Panc1 (cell line): ENCODE data around the gene RHBDL1. TPM values are rescaled to one million over a fixed set of nuclear protein-coding genes. Genes with fewer than 3 reads are reported as not detected.

ENCODE experiments used
- ATAC-seq: fragments of 200-7000 bp; cut with Tn5 transposase; 2 replicates; pipeline ENCODE4 v1.9.1; 2020; ENCODE audit warnings: mild to moderate bottlenecking, moderate library complexity
- BruUV-seq: library from RNA; stranded (reverse); fragments of 400-500 nt; replicated peaks from 2 replicates; lab custom pipeline; 2021; lab: Mats Ljungman, UMichigan
- CTCF ChIA-PET: fragments of 300-600 bp; sonication (Branson Sonifier 250); formaldehyde crosslinking; loops from one replicate; lab custom pipeline; 2022; ENCODE audit warnings: antibody characterized with exemption; lab: Charles Lee
- POLR2A ChIA-PET: fragments of 300-600 bp; sonication (Branson Sonifier 250); formaldehyde crosslinking; loops from one replicate; lab custom pipeline; 2022; ENCODE audit warnings: antibody characterized with exemption; lab: Charles Lee
- DNase-seq: peaks from one replicate; pipeline ENCODE4 v3.0.0-alpha.2; 2010; ENCODE audit warnings: low read depth, low spot score
- H3K27ac ChIP-seq: 2 replicates; pipeline ENCODE4 v1.5.1; 2011; ENCODE audit warnings: mild to moderate bottlenecking, low read length, inconsistent platforms
- H3K27me3 ChIP-seq: fragments of 200-500 bp; sonication (Bioruptor generic); 2 replicates; pipeline ENCODE4 v1.6.0; 2014; ENCODE audit warnings: low read length, inconsistent platforms; ENCODE audit not compliant: control insufficient read depth, insufficient read depth
- H3K36me3 ChIP-seq: fragments of 200-500 bp; sonication (Bioruptor generic); 2 replicates; pipeline ENCODE4 v1.5.1; 2014; ENCODE audit warnings: inconsistent platforms, mild to moderate bottlenecking, low read length, moderate library complexity; ENCODE audit not compliant: control insufficient read depth, insufficient read depth
- H3K4me1 ChIP-seq: 2 replicates; pipeline ENCODE4 v1.5.1; 2011; ENCODE audit warnings: inconsistent platforms, mild to moderate bottlenecking, low read length, moderate library complexity; ENCODE audit not compliant: control insufficient read depth, insufficient read depth
- H3K4me3 ChIP-seq, 2 experiments: 2 replicates each; pipeline ENCODE4 v1.5.1; 2011 to 2012; ENCODE audit warnings: low read depth in 2 of 2, low read length in 2 of 2, mild to moderate bottlenecking in 2 of 2, inconsistent platforms in 1 of 2, moderate library complexity in 1 of 2
- H3K9me3 ChIP-seq: fragments of 200-500 bp; sonication (Bioruptor generic); 2 replicates; pipeline ENCODE4 v1.5.1; 2014; ENCODE audit warnings: low read depth, mild to moderate bottlenecking, inconsistent platforms, low read length, moderate library complexity; ENCODE audit not compliant: control insufficient read depth, insufficient read depth
- CTCF ChIP-seq: fragments of 450-650 bp; IDR thresholded peaks from 2 replicates; pipeline ENCODE4 v1.5.1; 2017; ENCODE audit warnings: mild to moderate bottlenecking
- POLR2AphosphoS5 ChIP-seq: IDR thresholded peaks from 2 replicates; pipeline ENCODE4 v1.6.1; 2012; ENCODE audit warnings: mild to moderate bottlenecking, low read depth, low read length, moderate library complexity
- REST ChIP-seq, 2 experiments: IDR thresholded peaks; 2 replicates each; pipeline ENCODE4 v1.6.1; 2011 to 2012; ENCODE audit warnings: low read depth in 2 of 2, control low read depth in 1 of 2, low read length in 1 of 2, mild to moderate bottlenecking in 1 of 2, moderate library complexity in 1 of 2; ENCODE audit not compliant: insufficient read depth in 1 of 2
- SIN3A ChIP-seq: IDR thresholded peaks from 2 replicates; pipeline ENCODE4 v1.6.1; 2012; ENCODE audit warnings: low read depth, mild to moderate bottlenecking, low read length, moderate library complexity, borderline replicate concordance; ENCODE audit not compliant: insufficient read depth
- in situ Hi-C: cut with HindIII; loops from 2 replicates; pipeline ENCODE4 v1.10.0; 2016; ENCODE audit warnings: low sequenced_read_pairs, low pct_unique_long_range_greater_than_20kb
- intact Hi-C: fragments of 100-400 bp; cut with micrococcal nuclease; formaldehyde crosslinking; loops from one replicate; pipeline ENCODE4 v1.10.0; 2022; ENCODE audit not compliant: unreplicated experiment
- total RNA-seq: library from RNA; stranded (reverse); gene quantifications from one replicate; pipeline ENCODE4 v1.2.1, GENCODE V29; 2021; ENCODE audit not compliant: unreplicated experiment

The RHBDL1 gene
- total RNA-seq, 1 experiment from 2014 or later: 6.6 TPM

- DNase-seq (no peak), ATAC-seq (no peak)
- CTCF ChIA-PET: interaction anchor here (1.1 kb wide), 1 partner anchor 13 kb away, joined by 3 read pairs; the partner anchor contains the start of gene RHOT2
- TF ChIP-seq CTCF (peak; percentile 53; the same call in 1 of the 2 replicates), SIN3A (no peak)
- Histone ChIP-seq H3K36me3 (peaks cover 5% of the 10 kb centered on the region; the same call in 1 of the 2 replicates), H3K27me3 (no peaks in the 10 kb centered on the region), H3K9me3 (no peaks in the 10 kb centered on the region), H3K4me3 (peak overlapping the region; percentile 66 to 71), H3K4me1 (peaks cover 18% of the 10 kb centered on the region), H3K27ac (peak overlapping the region; percentile 87)
- in situ Hi-C loops: no loop called here
- no TSS peak for BruUV-seq
- intact Hi-C loops: loop anchor here (10.0 kb wide), 1 partner anchor 1094 kb away; the partner anchor contains the start of genes EME2, MRPS34 and NME3
- POLR2A ChIA-PET: no interaction called here
These were observed 5.7 kb downstream of the RHBDL1 start for GRCh38 chr16:680967-681745.

DNA sequence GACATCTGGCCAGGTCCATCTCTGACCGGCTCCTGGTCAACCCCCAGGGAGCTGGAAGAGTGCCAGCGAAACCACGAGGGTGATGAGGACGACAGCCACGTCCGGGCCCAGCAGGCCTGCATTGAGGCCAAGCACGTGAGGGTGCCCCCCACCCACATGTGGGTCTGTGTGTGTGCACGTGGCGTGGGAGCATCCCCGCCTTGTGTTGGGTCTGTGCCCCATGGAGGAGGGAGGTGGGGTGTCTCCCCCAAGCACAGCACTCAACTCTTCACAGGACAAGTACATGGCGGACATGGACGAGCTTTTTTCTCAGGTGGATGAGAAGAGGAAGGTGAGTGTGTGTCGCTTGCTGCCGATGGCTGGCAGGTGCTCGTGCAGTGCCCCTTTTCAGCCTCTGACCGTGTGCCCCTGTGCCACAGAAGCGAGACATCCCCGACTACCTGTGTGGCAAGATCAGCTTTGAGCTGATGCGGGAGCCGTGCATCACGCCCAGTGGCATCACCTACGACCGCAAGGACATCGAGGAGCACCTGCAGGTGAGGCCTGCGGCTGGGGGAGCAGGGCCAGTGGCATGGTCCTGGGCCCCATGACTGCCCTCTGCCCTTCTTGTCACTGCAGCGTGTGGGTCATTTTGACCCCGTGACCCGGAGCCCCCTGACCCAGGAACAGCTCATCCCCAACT, 6.4 kb downstream of the RHBDL1 start:
- POLR2A ChIA-PET: no interaction called here
- TF ChIP-seq CTCF: no peak
- peak in 1 of 2 experiments; percentile 14; a peak in 1 of 4 replicates for TF ChIP-seq REST (IDR thresholded peaks at IDR 0.05; ENCODE audit: insufficient read depth in 1 of 2, low read depth in 2 of 2, low read length in 1 of 2)
- peak; percentile 68; the same call in 1 of the 2 replicates for TF ChIP-seq POLR2AphosphoS5

More for the DNA sequence above, 6.4 kb downstream of the RHBDL1 start:
- Histone ChIP-seq H3K27me3 (no peaks in the 10 kb centered on the region), H3K27ac (peak overlapping the region; percentile 87), H3K4me3 (peak overlapping the region; percentile 66 to 71), H3K4me1 (peaks cover 18% of the 10 kb centered on the region), H3K36me3 (peaks cover 5% of the 10 kb centered on the region; the same call in 1 of the 2 replicates), H3K9me3 (no peaks in the 10 kb centered on the region)
- CTCF ChIA-PET: interaction anchor here (1.1 kb wide), 1 partner anchor 14 kb away, joined by 3 read pairs; the partner anchor contains the start of gene RHOT2
- in situ Hi-C loops (no loop called here), intact Hi-C loops (loop anchor here (10.0 kb wide), 1 partner anchor 1093 kb away; the partner anchor contains the start of genes EME2, MRPS34 and NME3)
- BruUV-seq: TSS peak; percentile 97
- ATAC-seq (no peak), DNase-seq (no peak)
